Measurements from ENCODE around the gene GUCY2F.

The GUCY2F gene

GRCh38 chrX:109345856-109346255 is 136.0 kb downstream of the GUCY2F start:
- no peak for TF ChIP-seq CTCF (IDR thresholded peaks at IDR 0.05)
- no peak for TF ChIP-seq ZFX (IDR thresholded peaks at IDR 0.05; ENCODE audit: borderline replicate concordance)
- H3K27ac ChIP-seq, result no peak overlapping the region

- TF ChIP-seq ZFX (IDR thresholded peaks at IDR 0.05; ENCODE audit: borderline replicate concordance) (no peak), CTCF (IDR thresholded peaks at IDR 0.05) (no peak)
These were observed 137.2 kb downstream of the GUCY2F start for GRCh38 chrX:109344678-109345077.

GRCh38 chrX:109344101-109344500 is 137.8 kb downstream of the GUCY2F start:
- H3K27ac ChIP-seq, result no peak overlapping the region
- TF ChIP-seq ZFX (IDR thresholded peaks at IDR 0.05; ENCODE audit: borderline replicate concordance) (no peak), CTCF (IDR thresholded peaks at IDR 0.05) (no peak)

More at GRCh38 chrX:109344678-109345077, 137.2 kb downstream of the GUCY2F start:
- no peak overlapping the region for H3K27ac ChIP-seq

DNA sequence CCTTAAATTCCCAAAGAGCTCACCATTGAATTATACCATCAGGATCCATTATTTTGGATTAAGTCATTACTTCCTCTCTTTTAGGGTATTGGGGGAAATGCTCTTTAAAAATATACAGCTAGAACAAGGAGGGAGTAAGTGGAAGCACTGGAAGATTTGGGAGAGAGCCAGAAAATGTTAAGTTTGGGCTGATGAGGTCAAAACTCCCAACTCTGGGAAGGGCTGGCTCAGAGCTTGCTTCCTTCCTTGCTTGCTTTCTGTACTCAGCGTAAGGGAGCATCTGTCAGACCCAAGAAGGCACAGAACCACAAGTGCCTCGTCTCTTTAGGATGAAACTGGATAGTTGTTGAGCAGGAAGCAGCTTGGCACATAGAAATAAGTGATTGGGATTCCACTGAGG is 138.2 kb downstream of the GUCY2F start:
- H3K27ac ChIP-seq, result no peak overlapping the region
- TF ChIP-seq ZFX (IDR thresholded peaks at IDR 0.05; ENCODE audit: borderline replicate concordance) (no peak), CTCF (IDR thresholded peaks at IDR 0.05) (no peak)

GRCh38 chrX:109336141-109336540 is 145.7 kb downstream of the GUCY2F start:
- no peak overlapping the region for H3K27ac ChIP-seq
- no peak for TF ChIP-seq ZFX (IDR thresholded peaks at IDR 0.05; ENCODE audit: borderline replicate concordance)
- no peak for TF ChIP-seq CTCF (IDR thresholded peaks at IDR 0.05)

DNA sequence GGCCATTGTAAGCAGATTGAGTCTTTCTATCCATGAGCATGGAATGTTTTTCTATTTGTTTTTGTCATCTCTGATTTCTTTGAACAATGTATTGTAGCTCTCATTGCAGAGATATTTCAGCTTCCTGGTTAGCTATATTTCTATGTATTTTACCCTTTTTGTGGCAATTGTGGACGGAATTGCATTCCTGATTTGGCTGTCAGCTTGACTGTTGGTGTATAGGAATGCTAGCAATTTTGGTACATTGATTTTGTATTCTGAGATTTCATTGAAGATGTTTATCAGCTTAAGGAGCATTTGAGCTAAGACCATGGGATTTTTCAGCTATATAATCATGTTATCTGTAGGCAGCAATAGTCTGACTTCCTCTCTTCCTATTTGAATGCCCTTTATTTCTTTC is 154.6 kb downstream of the GUCY2F start:
- TF ChIP-seq ZFX (IDR thresholded peaks at IDR 0.05; ENCODE audit: borderline replicate concordance), result no peak
- TF ChIP-seq CTCF (IDR thresholded peaks at IDR 0.05), result no peak
- H3K27ac ChIP-seq, result no peak overlapping the region

Measured in 22Rv1 (cell line).